Progenitor cell of endocrine pancreas (in vitro differentiated cells): ENCODE data around the gene NLGN1. TPM values are rescaled to one million over a fixed set of nuclear protein-coding genes. Genes with fewer than 3 reads are reported as not detected.

Source experiments
- DNase-seq: peaks from one replicate; pipeline ENCODE4 v3.0.0; 2021; ENCODE audit warnings: low spot score; ENCODE audit not compliant: unreplicated experiment
- H3K27ac Mint-ChIP-seq: 2 replicates; pipeline ENCODE4 v1.8.0; 2021; ENCODE audit warnings: mild to moderate bottlenecking, moderate library complexity, mixed read lengths
- H3K27me3 Mint-ChIP-seq: 2 replicates; pipeline ENCODE4 v1.8.0; 2021; ENCODE audit warnings: mixed read lengths
- H3K36me3 Mint-ChIP-seq: 2 replicates; pipeline ENCODE4 v1.8.0; 2022; ENCODE audit warnings: mixed read lengths; ENCODE audit not compliant: insufficient read depth
- H3K4me1 Mint-ChIP-seq: 2 replicates; pipeline ENCODE4 v1.8.0; 2021; ENCODE audit warnings: low read depth, mixed read lengths
- H3K4me3 Mint-ChIP-seq: 2 replicates; pipeline ENCODE4 v1.8.0; 2021; ENCODE audit warnings: low read depth, mild to moderate bottlenecking, moderate library complexity, mixed read lengths
- H3K9me3 Mint-ChIP-seq: 2 replicates; pipeline ENCODE4 v1.8.0; 2021; ENCODE audit warnings: low read depth, mixed read lengths
- CTCF ChIP-seq: fragments of 200-600 bp; sonication (generic); IDR thresholded peaks from one replicate; pipeline ENCODE4 v1.5.0; 2021; ENCODE audit warnings: antibody characterized with exemption, mild to moderate bottlenecking; ENCODE audit not compliant: unreplicated experiment
- total RNA-seq: library from RNA; stranded (reverse); gene quantifications from 2 replicates; pipeline ENCODE4 v1.2.1, GENCODE V29; 2021

NLGN1 gene
- total RNA-seq, 1 donor from 2014 or later = 5.7 TPM

- Mint-ChIP-seq H3K36me3 (no peaks in the 10 kb centered on the region), H3K4me1 (no peaks in the 10 kb centered on the region), H3K27ac (no peak overlapping the region), H3K9me3 (no peaks in the 10 kb centered on the region), H3K4me3 (no peak overlapping the region), H3K27me3 (no peaks in the 10 kb centered on the region)
- no peak for TF ChIP-seq CTCF
- DNase-seq = no peak
These were observed 244.2 kb downstream of the NLGN1 start for GRCh38 chr3:173641696-173642095.

GRCh38 chr3:173644086-173645082 is 246.8 kb downstream of the NLGN1 start:
- H3K27ac Mint-ChIP-seq = no peak overlapping the region

GRCh38 chr3:173650596-173650995 is 253.1 kb downstream of the NLGN1 start:
- Mint-ChIP-seq H3K36me3 (no peaks in the 10 kb centered on the region), H3K27me3 (no peaks in the 10 kb centered on the region), H3K4me3 (no peak overlapping the region), H3K4me1 (no peaks in the 10 kb centered on the region), H3K27ac (no peak overlapping the region), H3K9me3 (peaks cover 1% of the 10 kb centered on the region)
- no peak for DNase-seq
- TF ChIP-seq CTCF = no peak

More at GRCh38 chr3:173644086-173645082, 246.8 kb downstream of the NLGN1 start:
- DNase-seq = no peak
- Mint-ChIP-seq H3K4me3 (no peak overlapping the region), H3K9me3 (no peaks in the 10 kb centered on the region), H3K36me3 (no peaks in the 10 kb centered on the region), H3K4me1 (no peaks in the 10 kb centered on the region), H3K27me3 (no peaks in the 10 kb centered on the region)
- TF ChIP-seq CTCF = no peak

- no peaks in the 10 kb centered on the region for H3K4me1 Mint-ChIP-seq
- H3K27ac Mint-ChIP-seq = no peak overlapping the region
- no peaks in the 10 kb centered on the region for H3K27me3 Mint-ChIP-seq
- H3K36me3 Mint-ChIP-seq = no peaks in the 10 kb centered on the region
- DNase-seq = no peak
- no peak overlapping the region for H3K4me3 Mint-ChIP-seq
- peaks cover 4% of the 10 kb centered on the region for H3K9me3 Mint-ChIP-seq
- TF ChIP-seq CTCF = no peak
These were observed 254.5 kb downstream of the NLGN1 start for GRCh38 chr3:173652093-173652492.

- H3K4me1 Mint-ChIP-seq = no peaks in the 10 kb centered on the region
- H3K9me3 Mint-ChIP-seq = peaks cover 4% of the 10 kb centered on the region
- H3K36me3 Mint-ChIP-seq = no peaks in the 10 kb centered on the region
- no peak overlapping the region for H3K27ac Mint-ChIP-seq
- no peak for TF ChIP-seq CTCF
- no peak overlapping the region for H3K4me3 Mint-ChIP-seq
- DNase-seq = no peak
- no peaks in the 10 kb centered on the region for H3K27me3 Mint-ChIP-seq
These were observed 256.2 kb downstream of the NLGN1 start for GRCh38 chr3:173653781-173654180.
